ENCODE results near the gene TMEM184B.

DNA sequence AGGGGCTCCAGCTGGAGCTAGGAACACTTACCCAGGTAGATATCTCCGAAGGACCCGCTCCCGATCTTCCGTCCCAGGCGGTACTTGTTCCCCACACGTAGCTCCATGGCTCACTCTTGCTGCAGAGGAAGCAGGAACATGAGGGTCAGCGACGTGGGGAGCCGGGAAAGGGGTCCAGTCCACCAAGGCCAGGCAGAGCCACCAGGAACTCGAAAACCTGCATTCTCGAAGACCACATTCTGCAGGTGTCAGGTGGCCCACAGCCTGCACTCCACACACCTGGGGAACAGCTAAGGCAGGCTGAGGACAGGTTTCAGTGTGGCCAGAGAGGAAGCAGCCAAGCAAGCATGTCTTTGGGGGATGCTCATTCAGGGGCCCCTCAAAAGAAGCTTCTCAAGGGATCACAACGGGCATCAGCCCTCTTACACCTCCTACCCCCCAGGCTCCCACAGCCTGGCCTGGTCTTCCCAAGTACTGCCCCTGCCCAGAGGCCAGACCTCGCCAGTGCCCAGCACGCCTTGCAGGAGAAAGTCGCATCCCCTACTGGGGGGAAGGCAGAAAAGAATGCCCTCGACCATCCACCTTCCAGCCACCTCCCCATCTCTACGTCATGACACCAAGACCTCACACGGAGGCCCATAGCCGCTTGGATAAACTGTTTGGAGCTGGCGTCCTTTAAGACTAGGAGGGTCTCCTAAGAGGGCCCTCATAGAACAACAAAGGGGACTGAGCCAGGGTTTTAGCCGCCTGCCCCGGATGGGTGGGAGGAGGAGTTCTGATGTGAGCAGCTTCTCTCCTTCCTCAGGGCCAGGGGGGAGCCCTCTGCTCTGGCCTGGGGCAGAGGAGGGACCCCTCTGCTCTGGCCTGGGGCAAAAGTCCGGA is 41.5 kb upstream of the TMEM184B start:
- TF ChIP-seq, protein P1, sequence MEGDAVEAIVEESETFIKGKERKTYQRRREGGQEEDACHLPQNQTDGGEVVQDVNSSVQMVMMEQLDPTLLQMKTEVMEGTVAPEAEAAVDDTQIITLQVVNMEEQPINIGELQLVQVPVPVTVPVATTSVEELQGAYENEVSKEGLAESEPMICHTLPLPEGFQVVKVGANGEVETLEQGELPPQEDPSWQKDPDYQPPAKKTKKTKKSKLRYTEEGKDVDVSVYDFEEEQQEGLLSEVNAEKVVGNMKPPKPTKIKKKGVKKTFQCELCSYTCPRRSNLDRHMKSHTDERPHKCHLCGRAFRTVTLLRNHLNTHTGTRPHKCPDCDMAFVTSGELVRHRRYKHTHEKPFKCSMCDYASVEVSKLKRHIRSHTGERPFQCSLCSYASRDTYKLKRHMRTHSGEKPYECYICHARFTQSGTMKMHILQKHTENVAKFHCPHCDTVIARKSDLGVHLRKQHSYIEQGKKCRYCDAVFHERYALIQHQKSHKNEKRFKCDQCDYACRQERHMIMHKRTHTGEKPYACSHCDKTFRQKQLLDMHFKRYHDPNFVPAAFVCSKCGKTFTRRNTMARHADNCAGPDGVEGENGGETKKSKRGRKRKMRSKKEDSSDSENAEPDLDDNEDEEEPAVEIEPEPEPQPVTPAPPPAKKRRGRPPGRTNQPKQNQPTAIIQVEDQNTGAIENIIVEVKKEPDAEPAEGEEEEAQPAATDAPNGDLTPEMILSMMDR (conservative IDR thresholded peaks at IDR 0.05 in 1 of 2, IDR thresholded peaks at IDR 0.05 in 1 of 2; ENCODE audit: extremely low read depth in 1 of 2, insufficient read depth in 1 of 2, low read depth in 1 of 2, low read length in 2 of 2) = no peak
- no peak for TF ChIP-seq EZH2 (IDR thresholded peaks at IDR 0.05; ENCODE audit: borderline replicate concordance, low read length)

Data from mammary epithelial cell (primary cell).